Measurements from ENCODE around the gene XRCC4.
"Not testable (repeated sequence)": the region's sequence is repeated elsewhere in the genome, so short reads cannot be mapped to it uniquely, and the experiment has no call there.

The XRCC4 gene

GRCh38 chr5:83124593-83124992 lies 47.2 kb downstream of the XRCC4 start:
- no peak for DNase-seq

GRCh38 chr5:83125560-83125959 lies 48.2 kb downstream of the XRCC4 start:
- DNase-seq = no peak

- DNase-seq = no peak
These were observed 49.2 kb downstream of the XRCC4 start for GRCh38 chr5:83126501-83126900.

GRCh38 chr5:83133797-83134196 lies 56.5 kb downstream of the XRCC4 start:
- no peak for DNase-seq

- DNase-seq = no peak
These were observed 65.2 kb downstream of the XRCC4 start for GRCh38 chr5:83142526-83142925.

- DNase-seq = no peak
These were observed 67.9 kb downstream of the XRCC4 start for GRCh38 chr5:83145241-83145640.

- DNase-seq = no peak
These were observed 68.6 kb downstream of the XRCC4 start for GRCh38 chr5:83145882-83146331.

GRCh38 chr5:83146441-83146840 lies 69.1 kb downstream of the XRCC4 start:
- DNase-seq = no peak

GRCh38 chr5:83147593-83147992 lies 70.2 kb downstream of the XRCC4 start:
- DNase-seq = no peak

- DNase-seq = no peak
These were observed 71.0 kb downstream of the XRCC4 start for GRCh38 chr5:83148370-83148769.

- no peak for DNase-seq
These were observed 72.3 kb downstream of the XRCC4 start for GRCh38 chr5:83149671-83150070.

- DNase-seq = no peak
These were observed 74.5 kb downstream of the XRCC4 start for GRCh38 chr5:83151821-83152220.

- not testable (repeated sequence) for DNase-seq
These were observed 75.6 kb downstream of the XRCC4 start for GRCh38 chr5:83152996-83153395.

GRCh38 chr5:83156001-83156400 lies 78.7 kb downstream of the XRCC4 start:
- no peak for DNase-seq

GRCh38 chr5:83157163-83157562 lies 79.8 kb downstream of the XRCC4 start:
- no peak for DNase-seq

GRCh38 chr5:83162601-83163000 lies 85.3 kb downstream of the XRCC4 start:
- no peak for DNase-seq

GRCh38 chr5:83167538-83167937 lies 90.2 kb downstream of the XRCC4 start:
- no peak for DNase-seq

GRCh38 chr5:83169571-83170337 lies 92.4 kb downstream of the XRCC4 start:
- DNase-seq = no peak

- DNase-seq = no peak
These were observed 94.7 kb downstream of the XRCC4 start for GRCh38 chr5:83172011-83172410.

- DNase-seq = no peak
These were observed 95.3 kb downstream of the XRCC4 start for GRCh38 chr5:83172655-83173054.

- DNase-seq = no peak
These were observed 96.5 kb downstream of the XRCC4 start for GRCh38 chr5:83173826-83174225.

- no peak for DNase-seq
These were observed 100.5 kb downstream of the XRCC4 start for GRCh38 chr5:83177803-83178202.

- DNase-seq = no peak
These were observed 102.6 kb downstream of the XRCC4 start for GRCh38 chr5:83179966-83180365.

GRCh38 chr5:83184534-83184933 lies 107.2 kb downstream of the XRCC4 start:
- DNase-seq = no peak

GRCh38 chr5:83192947-83193346 lies 115.6 kb downstream of the XRCC4 start:
- no peak for DNase-seq
